PFSK-1 (cell line): ENCODE measurements around the gene XPOT.

Experiments
- FOXP2 ChIP-seq: optimal IDR thresholded peaks from 2 replicates; pipeline ENCODE3; 2011; ENCODE audit warnings: borderline replicate concordance, control low read depth, inconsistent platforms; ENCODE audit not compliant: insufficient read depth; ENCODE audit errors: extremely low read length, extremely low read depth
- POLR2AphosphoS5 ChIP-seq: IDR thresholded peaks from 2 replicates; pipeline ENCODE4 v1.6.1; 2012; ENCODE audit warnings: low read depth, mild to moderate bottlenecking, control low read depth, low read length, moderate library complexity
- REST ChIP-seq, 2 experiments: IDR thresholded peaks; 2 replicates each; pipeline versions ENCODE4 v1.6.1 to v1.8.0; 2011 to 2012; ENCODE audit warnings: low read depth in 2 of 2, low read length in 2 of 2, control low read depth in 1 of 2, inconsistent platforms in 1 of 2, mild to moderate bottlenecking in 1 of 2, moderate library complexity in 1 of 2; ENCODE audit not compliant: insufficient read depth in 1 of 2
- SIN3A ChIP-seq: IDR thresholded peaks from 2 replicates; pipeline ENCODE4 v1.6.1; 2012; ENCODE audit warnings: mild to moderate bottlenecking, low read length, moderate library complexity, borderline replicate concordance; ENCODE audit not compliant: insufficient read depth
- TAF1 ChIP-seq: IDR thresholded peaks from 2 replicates; pipeline ENCODE4 v1.6.1; 2012; ENCODE audit warnings: low read length, control low read depth, borderline replicate concordance; ENCODE audit not compliant: insufficient read depth

- TF ChIP-seq POLR2AphosphoS5 = no peak
- no peak for TF ChIP-seq REST (IDR thresholded peaks at IDR 0.05; ENCODE audit: insufficient read depth in 1 of 2, low read depth in 2 of 2, low read length in 2 of 2)
- no peak for TF ChIP-seq TAF1
- TF ChIP-seq FOXP2 = no peak
- no peak for TF ChIP-seq SIN3A
Observed at GRCh38 chr12:64478661-64479060, 74.5 kb downstream of the XPOT start.
